ENCODE results near the gene PDE8B.

PDE8B gene

GRCh38 chr5:77409870-77410621, 199.6 kb downstream of the PDE8B start:
- DNase-seq, result no peak

- no peak for DNase-seq
Measured at GRCh38 chr5:77413049-77413448, 202.6 kb downstream of the PDE8B start.

DNA sequence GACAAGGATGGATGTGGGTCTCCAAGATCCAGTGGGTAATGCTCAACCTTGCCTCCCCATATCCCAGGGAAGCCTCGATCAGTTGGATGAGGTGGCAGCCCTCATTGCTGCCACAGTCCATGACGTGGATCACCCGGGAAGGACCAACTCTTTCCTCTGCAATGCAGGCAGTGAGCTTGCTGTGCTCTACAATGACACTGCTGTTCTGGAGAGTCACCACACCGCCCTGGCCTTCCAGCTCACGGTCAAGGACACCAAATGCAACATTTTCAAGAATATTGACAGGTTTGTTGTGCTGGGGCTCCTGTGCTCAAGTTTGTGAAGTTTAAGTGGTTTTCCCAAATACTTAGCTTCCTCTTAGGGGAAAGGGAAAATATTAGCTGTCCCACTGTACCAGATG, 207.7 kb downstream of the PDE8B start:
- DNase-seq, result no peak

GRCh38 chr5:77418601-77419581, 208.4 kb downstream of the PDE8B start:
- no peak for DNase-seq

GRCh38 chr5:77419644-77420582, 209.4 kb downstream of the PDE8B start:
- DNase-seq, result no peak

- no peak for DNase-seq
Measured at GRCh38 chr5:77420940-77421339, 210.5 kb downstream of the PDE8B start.

DNA sequence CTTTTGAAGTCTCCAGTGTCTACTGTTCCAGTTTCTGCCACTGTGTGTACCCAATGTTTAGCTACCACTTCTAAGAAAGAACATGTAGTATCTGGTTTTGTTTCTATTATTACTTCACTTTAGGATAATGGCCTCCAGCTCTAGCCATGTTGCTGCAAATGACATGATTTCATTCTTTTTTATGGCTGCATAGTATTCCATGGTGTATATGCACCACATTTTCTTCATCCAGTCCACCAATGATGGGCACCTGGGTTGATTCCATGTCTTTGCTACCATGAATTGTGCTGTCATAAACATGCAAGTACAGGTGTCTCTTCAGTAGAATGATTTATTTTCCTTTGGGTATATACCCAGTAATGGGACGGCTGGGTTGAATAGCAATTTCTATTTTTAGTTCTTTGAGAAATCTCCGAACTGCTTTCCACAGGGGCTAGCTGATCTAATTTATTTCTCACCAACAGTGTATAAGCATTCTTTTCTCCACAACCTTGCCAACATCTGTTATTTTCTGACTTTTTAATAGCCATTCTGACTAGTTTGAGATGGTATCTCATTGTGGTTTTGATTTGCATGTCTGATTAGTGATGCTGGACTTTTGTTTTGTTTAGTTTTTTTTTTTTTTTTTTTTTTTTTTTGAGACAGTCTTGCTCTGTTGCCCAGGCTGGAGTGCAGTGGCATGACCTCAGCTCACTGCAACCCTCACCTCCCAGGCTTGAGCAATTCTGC, 212.7 kb downstream of the PDE8B start:
- DNase-seq, result no peak

DNA sequence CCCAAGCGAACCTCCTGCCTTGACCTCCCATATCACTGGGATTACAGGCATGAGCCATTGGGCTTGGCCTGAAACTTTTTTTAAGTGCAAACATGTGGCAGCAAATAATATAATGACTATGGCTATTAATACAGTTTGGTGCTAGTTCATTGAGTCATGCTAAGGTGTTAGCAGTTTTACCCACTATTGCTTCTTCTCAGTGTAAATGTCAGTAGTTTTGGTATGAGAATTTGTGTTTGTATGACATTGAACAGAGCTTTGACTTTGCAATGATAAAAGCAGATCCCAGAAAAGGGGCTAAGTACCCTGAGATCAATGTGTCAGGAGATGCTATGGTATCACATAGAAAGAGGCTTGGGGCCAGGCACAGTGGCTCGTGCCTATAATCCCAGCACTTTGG, 214.4 kb downstream of the PDE8B start:
- DNase-seq, result no peak

- no peak for DNase-seq
Measured at GRCh38 chr5:77425420-77425819, 214.9 kb downstream of the PDE8B start.

DNA sequence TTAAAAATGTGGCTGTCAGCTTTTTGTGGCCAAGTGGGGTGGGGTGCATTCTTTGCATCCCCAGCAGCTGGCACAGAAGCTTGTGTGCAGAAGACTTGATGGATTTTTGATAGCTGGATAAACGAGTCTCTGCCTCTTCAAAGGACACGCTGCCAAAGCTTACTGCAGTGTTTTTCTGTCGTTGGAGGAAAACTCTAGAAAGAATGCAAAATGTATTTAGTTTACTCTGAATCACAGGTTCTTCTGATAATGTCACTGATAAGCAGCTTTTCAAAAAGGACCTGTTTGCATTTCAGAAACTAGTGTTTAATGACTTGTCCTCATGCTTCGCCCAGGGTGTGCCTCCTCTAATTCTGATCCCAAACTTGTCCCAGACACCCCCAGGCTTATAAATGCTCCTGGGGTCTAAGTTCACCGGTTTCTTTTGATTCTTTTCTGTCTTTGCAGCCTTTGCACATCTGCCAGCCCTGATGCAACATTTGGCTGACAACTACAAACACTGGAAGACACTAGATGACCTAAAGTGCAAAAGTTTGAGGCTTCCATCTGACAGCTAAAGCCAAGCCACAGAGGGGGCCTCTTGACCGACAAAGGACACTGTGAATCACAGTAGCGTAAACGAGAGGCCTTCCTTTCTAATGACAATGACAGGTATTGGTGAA, 215.6 kb downstream of the PDE8B start:
- no peak for DNase-seq

DNA sequence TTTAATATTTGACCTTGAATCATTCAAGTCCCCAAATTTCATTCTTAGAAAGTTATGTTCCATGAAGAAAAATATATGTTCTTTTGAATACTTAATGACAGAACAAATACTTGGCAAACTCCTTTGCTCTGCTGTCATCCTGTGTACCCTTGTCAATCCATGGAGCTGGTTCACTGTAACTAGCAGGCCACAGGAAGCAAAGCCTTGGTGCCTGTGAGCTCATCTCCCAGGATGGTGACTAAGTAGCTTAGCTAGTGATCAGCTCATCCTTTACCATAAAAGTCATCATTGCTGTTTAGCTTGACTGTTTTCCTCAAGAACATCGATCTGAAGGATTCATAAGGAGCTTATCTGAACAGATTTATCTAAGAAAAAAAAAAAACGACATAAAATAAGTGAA, 216.2 kb downstream of the PDE8B start:
- DNase-seq, result no peak

DNA sequence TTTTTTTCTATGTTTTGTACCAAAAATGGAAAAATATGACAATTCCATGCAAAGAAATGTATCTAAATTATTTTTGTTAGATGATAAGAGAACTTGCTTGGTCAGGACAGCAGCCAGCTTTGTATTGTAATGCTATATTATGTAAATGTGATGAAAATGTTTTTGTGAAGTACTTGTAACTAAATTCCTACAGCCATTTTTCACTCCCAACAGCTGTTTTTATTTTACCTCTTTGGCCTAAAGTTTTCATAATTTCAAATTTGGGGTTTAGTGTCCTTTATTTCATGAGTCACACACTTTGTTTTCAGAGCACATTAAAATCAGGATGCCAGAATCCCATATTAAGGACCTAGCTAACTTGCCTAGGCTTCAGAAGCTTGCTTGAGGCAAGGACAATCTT, 217.5 kb downstream of the PDE8B start:
- no peak for DNase-seq

DNA sequence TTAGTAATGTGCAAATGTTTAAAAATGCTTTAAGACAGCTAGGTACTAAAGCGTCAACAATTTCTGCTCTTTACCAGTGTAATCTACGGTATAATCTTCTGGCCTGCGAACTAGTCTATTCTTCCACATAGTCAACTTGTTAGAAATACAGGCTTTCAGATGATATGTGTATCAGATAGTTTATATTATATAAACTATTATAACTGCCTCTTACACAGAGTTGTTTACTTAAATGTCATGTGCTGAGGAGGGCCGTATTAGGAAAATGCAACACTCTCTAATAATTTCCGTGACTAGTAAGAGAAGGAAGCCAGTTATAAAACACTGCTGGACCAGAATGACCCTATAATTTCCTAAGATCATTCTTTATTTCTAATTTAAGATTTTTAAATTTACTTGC, 218.0 kb downstream of the PDE8B start:
- no peak for DNase-seq

- DNase-seq, result no peak
Measured at GRCh38 chr5:77430726-77431125, 220.2 kb downstream of the PDE8B start.

DNA sequence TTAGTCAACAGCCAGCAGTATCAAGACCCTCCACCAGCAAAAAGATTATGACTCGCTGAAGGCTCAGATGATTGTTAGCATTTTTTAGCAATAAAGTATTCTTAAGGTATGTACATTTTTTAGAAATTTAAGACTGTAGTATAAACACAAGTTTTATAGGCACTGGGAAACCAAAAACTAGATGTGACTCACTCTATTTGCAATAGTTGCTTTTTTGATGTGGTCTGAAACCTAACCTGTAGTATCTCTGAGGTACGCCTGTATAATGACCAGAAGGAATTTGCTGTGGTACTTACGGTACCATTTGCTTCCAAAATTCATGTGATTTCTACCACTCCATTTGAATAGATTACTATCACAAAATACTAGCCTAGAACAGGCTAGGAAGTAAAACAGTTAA, 220.8 kb downstream of the PDE8B start:
- no peak for DNase-seq

GRCh38 chr5:77431719-77432118, 221.2 kb downstream of the PDE8B start:
- DNase-seq, result no peak

- no peak for DNase-seq
Measured at GRCh38 chr5:77437194-77437593, 226.7 kb downstream of the PDE8B start.

DNA sequence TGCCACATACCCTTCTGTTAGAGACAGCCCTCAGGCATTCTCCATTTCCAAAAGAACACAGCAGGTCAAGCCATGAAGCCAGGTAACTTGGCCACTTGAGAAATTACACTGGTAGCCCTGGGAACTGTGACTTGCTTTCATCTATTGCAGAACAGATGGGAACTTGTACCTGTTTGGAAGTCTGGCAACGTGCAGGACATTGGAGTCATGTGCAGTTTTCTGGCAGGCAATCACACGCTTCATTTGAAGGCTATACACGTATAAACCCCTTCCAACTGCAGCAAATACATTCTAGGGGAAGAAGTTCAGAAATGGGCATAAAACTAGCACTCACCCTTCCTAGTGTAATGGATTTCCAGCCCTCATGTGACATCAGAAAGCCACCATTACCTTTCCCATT, 227.6 kb downstream of the PDE8B start:
- DNase-seq, result no peak

GRCh38 chr5:77443670-77444069, 233.2 kb downstream of the PDE8B start:
- DNase-seq, result no peak

DNA sequence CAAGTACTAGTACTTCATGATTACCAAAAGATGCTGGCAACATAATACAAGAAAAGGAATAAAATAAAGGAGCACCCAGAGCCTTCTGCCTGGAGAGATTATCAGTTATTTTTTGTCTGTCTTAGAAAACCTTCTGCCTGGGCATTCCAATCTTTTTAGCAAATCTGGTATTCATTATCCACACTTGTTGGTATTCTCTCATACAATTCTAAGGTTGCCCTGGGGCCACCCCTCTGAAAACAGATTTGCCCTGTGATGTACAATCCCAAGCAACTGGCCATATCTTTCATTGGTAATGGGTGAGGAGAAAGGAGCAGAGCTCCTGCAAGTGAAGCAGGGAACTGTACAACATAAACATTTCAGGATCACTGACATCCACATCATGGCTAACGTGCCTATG, 233.9 kb downstream of the PDE8B start:
- no peak for DNase-seq

DNA sequence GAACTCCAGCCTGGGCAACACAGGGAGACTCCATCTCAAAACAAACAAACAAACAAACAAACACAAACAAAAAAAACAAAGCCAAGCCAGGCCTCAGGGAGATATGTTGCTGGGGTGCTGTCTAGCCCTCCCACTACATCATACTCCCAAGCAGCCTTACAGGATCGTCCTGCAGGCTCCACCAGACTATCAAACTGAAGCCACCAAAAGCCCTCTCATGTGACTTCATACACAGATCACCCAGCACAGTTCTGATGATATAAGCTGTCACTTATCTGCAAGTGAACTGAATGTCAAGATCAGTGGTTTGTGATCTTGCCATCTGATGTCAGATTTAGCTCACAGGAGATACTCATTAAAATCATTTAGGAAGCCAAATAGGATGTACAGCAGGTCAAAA, 238.4 kb downstream of the PDE8B start:
- no peak for DNase-seq

- DNase-seq, result no peak
Measured at GRCh38 chr5:77449277-77449676, 238.8 kb downstream of the PDE8B start.

Measured in T-helper 9 cell (primary cell).